Trophoblast cell (in vitro differentiated cells and primary cell): Measurements from ENCODE around the gene C1orf74.

Experiments
- DNase-seq, 2 donors: peaks; one replicate each; pipeline ENCODE4 v3.0.0-alpha.2; 2016
- H2AFZ ChIP-seq: 2 replicates; pipeline ENCODE4 v1.6.1; 2013; ENCODE audit warnings: low read length, moderate library complexity, mild to moderate bottlenecking; ENCODE audit not compliant: insufficient read depth, poor library complexity
- H2AK5ac ChIP-seq: 2 replicates; pipeline ENCODE4 v1.6.1; 2013; ENCODE audit warnings: mild to moderate bottlenecking, low read length
- H2BK120ac ChIP-seq: 2 replicates; pipeline ENCODE4 v1.6.1; 2013; ENCODE audit warnings: low read length, mild to moderate bottlenecking, moderate library complexity; ENCODE audit not compliant: insufficient read depth, poor library complexity
- H2BK12ac ChIP-seq: 2 replicates; pipeline ENCODE4 v1.6.1; 2013; ENCODE audit warnings: mild to moderate bottlenecking, low read length, moderate library complexity
- H2BK5ac ChIP-seq: 2 replicates; pipeline ENCODE4 v1.6.1; 2013; ENCODE audit warnings: low read length, low read depth, moderate library complexity, mild to moderate bottlenecking; ENCODE audit not compliant: poor library complexity
- H3K14ac ChIP-seq: 2 replicates; pipeline ENCODE4 v1.6.1; 2013; ENCODE audit warnings: mild to moderate bottlenecking, low read length
- H3K18ac ChIP-seq: 2 replicates; pipeline ENCODE4 v1.6.1; 2013; ENCODE audit warnings: mild to moderate bottlenecking, low read length
- H3K23ac ChIP-seq: 2 replicates; pipeline ENCODE4 v1.6.1; 2013; ENCODE audit warnings: low read length
- H3K27ac ChIP-seq: 2 replicates; pipeline ENCODE4 v1.5.1; 2013; ENCODE audit warnings: low read depth, mild to moderate bottlenecking, inconsistent platforms, low read length, moderate library complexity
- H3K27me3 ChIP-seq: 2 replicates; pipeline ENCODE4 v1.6.1; 2013; ENCODE audit warnings: inconsistent platforms, mild to moderate bottlenecking, low read length, moderate library complexity; ENCODE audit not compliant: insufficient read depth
- H3K36me3 ChIP-seq, 2 experiments: 1 replicate in 1 of 2; 2 replicates in 1 of 2; pipeline ENCODE4 v1.6.1; 2013; ENCODE audit warnings: low read length in 2 of 2, mild to moderate bottlenecking in 2 of 2, moderate library complexity in 1 of 2; ENCODE audit not compliant: insufficient read depth in 2 of 2, control insufficient read depth in 1 of 2
- H3K4ac ChIP-seq: 2 replicates; pipeline ENCODE4 v1.6.1; 2013; ENCODE audit warnings: low read depth, mild to moderate bottlenecking, low read length, moderate library complexity
- H3K4me1 ChIP-seq, 2 experiments: 1 replicate in 1 of 2; 2 replicates in 1 of 2; pipeline ENCODE4 v1.6.1; 2013; ENCODE audit warnings: low read length in 2 of 2, mild to moderate bottlenecking in 2 of 2, moderate library complexity in 1 of 2; ENCODE audit not compliant: insufficient read depth in 2 of 2, control insufficient read depth in 1 of 2
- H3K4me2 ChIP-seq: 2 replicates; pipeline ENCODE4 v1.6.1; 2013; ENCODE audit warnings: inconsistent platforms, mild to moderate bottlenecking, low read length, moderate library complexity
- H3K4me3 ChIP-seq: 2 replicates; pipeline ENCODE4 v1.5.1; 2013; ENCODE audit warnings: mild to moderate bottlenecking, low read depth, low read length, inconsistent platforms
- H3K79me1 ChIP-seq: one replicate; pipeline ENCODE4 v1.6.1; 2013; ENCODE audit warnings: low read length
- H3K79me2 ChIP-seq: 2 replicates; pipeline ENCODE4 v1.6.1; 2013; ENCODE audit warnings: low read length, mild to moderate bottlenecking; ENCODE audit not compliant: control insufficient read depth, insufficient read depth, poor library complexity
- H3K9ac ChIP-seq: 2 replicates; pipeline ENCODE4 v1.6.1; 2013; ENCODE audit warnings: mild to moderate bottlenecking, low read length
- H3K9me3 ChIP-seq: 2 replicates; pipeline ENCODE4 v1.6.1; 2013; ENCODE audit warnings: low read depth, mild to moderate bottlenecking, control low read depth, inconsistent platforms, low read length; ENCODE audit not compliant: insufficient read depth
- H4K12ac ChIP-seq: 2 replicates; pipeline ENCODE4 v1.6.1; 2013; ENCODE audit warnings: low read depth, mild to moderate bottlenecking, low read length, moderate library complexity
- H4K8ac ChIP-seq: 2 replicates; pipeline ENCODE4 v1.6.1; 2013; ENCODE audit warnings: low read depth, mild to moderate bottlenecking, low read length, moderate library complexity
- H4K91ac ChIP-seq: one replicate; pipeline ENCODE4 v1.6.1; 2013; ENCODE audit warnings: low read depth, mild to moderate bottlenecking, low read length, moderate library complexity
- WGBS: extraction: QIAGEN DNeasy Blood & Tissue Kit; methylation state at CpG from one replicate; pipeline ENCODE4 v1.1.7; 2013; ENCODE audit warnings: missing lambda C conversion rate; ENCODE audit not compliant: insufficient read length, insufficient coverage; ENCODE audit errors: extremely low coverage; 5-methylcytosine and 5-hydroxymethylcytosine counted together

Gene C1orf74

GRCh38 chr1:209749205-209749604 is 35.2 kb downstream of the C1orf74 start:
- Histone ChIP-seq H4K8ac (no peak overlapping the region), H3K14ac (no peak overlapping the region), H2BK5ac (no peak overlapping the region), H3K4me2 (no peak overlapping the region), H2AK5ac (no peak overlapping the region), H2AFZ (no peak overlapping the region), H2BK120ac (no peak overlapping the region), H3K27ac (no peak overlapping the region), H3K4me1 (peaks cover 5 to 7% of the 10 kb centered on the region in 2 experiments), H3K79me2 (no peaks in the 10 kb centered on the region), H3K36me3 (no peaks in the 10 kb centered on the region), H3K4me3 (no peak overlapping the region), H3K79me1 (peaks cover 4% of the 10 kb centered on the region), H3K27me3 (no peaks in the 10 kb centered on the region), H3K18ac (no peak overlapping the region), H3K4ac (no peak overlapping the region), H3K9me3 (peaks cover under 1% of the 10 kb centered on the region), H4K91ac (no peak overlapping the region), H4K12ac (no peak overlapping the region), H3K23ac (no peak overlapping the region), H3K9ac (no peak overlapping the region), H2BK12ac (no peak overlapping the region)
- no CpG with 5 or more reads among the region's 2 CpGs for WGBS
- DNase-seq = no peak

- H3K36me3 ChIP-seq = no peaks in the 10 kb centered on the region
- no peak overlapping the region for H2AFZ ChIP-seq
- H3K14ac ChIP-seq = no peak overlapping the region
- H2BK12ac ChIP-seq = peak overlapping the region; percentile 2
- H3K4me2 ChIP-seq = no peak overlapping the region
- no peak overlapping the region for H3K4me3 ChIP-seq
- no peak overlapping the region for H2BK120ac ChIP-seq
- no peaks in the 10 kb centered on the region for H3K79me2 ChIP-seq
- peaks cover 5 to 7% of the 10 kb centered on the region in 2 experiments for H3K4me1 ChIP-seq
- H4K12ac ChIP-seq = no peak overlapping the region
- no peak overlapping the region for H3K23ac ChIP-seq
- H2BK5ac ChIP-seq = no peak overlapping the region
- H3K4ac ChIP-seq = no peak overlapping the region
- no CpG with 5 or more reads among the region's 4 CpGs for WGBS
- peaks cover 4% of the 10 kb centered on the region for H3K79me1 ChIP-seq
- no peaks in the 10 kb centered on the region for H3K27me3 ChIP-seq
- H2AK5ac ChIP-seq = no peak overlapping the region
- no peak for DNase-seq
- H3K27ac ChIP-seq = no peak overlapping the region
- H3K9me3 ChIP-seq = peaks cover 3% of the 10 kb centered on the region
- H3K9ac ChIP-seq = no peak overlapping the region
- no peak overlapping the region for H4K91ac ChIP-seq
- no peak overlapping the region for H3K18ac ChIP-seq
- H4K8ac ChIP-seq = no peak overlapping the region
Measured at GRCh38 chr1:209748620-209749019, 35.7 kb downstream of the C1orf74 start.

- Histone ChIP-seq H3K9ac (peak overlapping the region; percentile 52), H3K36me3 (no peaks in the 10 kb centered on the region), H2BK5ac (no peak overlapping the region), H3K4me1 (peaks cover 5 to 7% of the 10 kb centered on the region in 2 experiments), H3K23ac (no peak overlapping the region), H2BK12ac (peak overlapping the region; percentile 41), H3K27ac (no peak overlapping the region), H2AFZ (peak overlapping the region; percentile 49), H4K12ac (peak overlapping the region; percentile 28), H3K79me2 (no peaks in the 10 kb centered on the region), H3K4ac (no peak overlapping the region), H3K4me3 (no peak overlapping the region), H3K27me3 (no peaks in the 10 kb centered on the region), H3K9me3 (peaks cover 3% of the 10 kb centered on the region), H2AK5ac (no peak overlapping the region), H3K79me1 (peaks cover 4% of the 10 kb centered on the region), H3K4me2 (peak overlapping the region; percentile 39), H4K8ac (peak overlapping the region; percentile 7), H3K14ac (peak overlapping the region; percentile 19), H3K18ac (no peak overlapping the region), H2BK120ac (no peak overlapping the region), H4K91ac (no peak overlapping the region)
- WGBS = no CpG with 5 or more reads among the region's 37 CpGs
- peak; percentile 98 for DNase-seq
Measured at GRCh38 chr1:209747580-209748262, 36.6 kb downstream of the C1orf74 start.

GRCh38 chr1:209746451-209747165 is 37.8 kb downstream of the C1orf74 start:
- Histone ChIP-seq H3K79me2 (no peaks in the 10 kb centered on the region), H3K9ac (no peak overlapping the region), H3K79me1 (peaks cover 4% of the 10 kb centered on the region), H3K4me1 (peaks cover 5 to 7% of the 10 kb centered on the region in 2 experiments), H2AFZ (no peak overlapping the region), H3K27ac (no peak overlapping the region), H3K4me2 (no peak overlapping the region), H4K8ac (no peak overlapping the region), H3K36me3 (no peaks in the 10 kb centered on the region), H4K12ac (no peak overlapping the region), H2BK120ac (no peak overlapping the region), H4K91ac (no peak overlapping the region), H3K23ac (no peak overlapping the region), H3K18ac (no peak overlapping the region), H3K4me3 (no peak overlapping the region), H3K27me3 (no peaks in the 10 kb centered on the region), H3K14ac (no peak overlapping the region), H2AK5ac (no peak overlapping the region), H3K9me3 (peaks cover 3% of the 10 kb centered on the region), H2BK12ac (no peak overlapping the region), H2BK5ac (no peak overlapping the region), H3K4ac (no peak overlapping the region)
- DNase-seq = no peak
- WGBS = no CpG with 5 or more reads among the region's 4 CpGs
